ENCODE data around the gene MVD. TPM values are rescaled to one million over a fixed set of nuclear protein-coding genes. Genes with fewer than 3 reads are reported as not detected.

MVD gene
- polyA plus RNA-seq, 4 donors: 24.9 to 41.0 (median 37.7) TPM

- DNase-seq (ENCODE audit: low read depth in 4 of 4, low spot score in 2 of 4): no peak
Observed at GRCh38 chr16:88646345-88647034, 16.4 kb downstream of the MVD start.

- no peak for DNase-seq (ENCODE audit: low read depth in 4 of 4, low spot score in 2 of 4)
Observed at GRCh38 chr16:88645941-88646340, 16.9 kb downstream of the MVD start.

- DNase-seq (ENCODE audit: low read depth in 4 of 4, low spot score in 2 of 4): no peak
Observed at GRCh38 chr16:88645455-88645854, 17.4 kb downstream of the MVD start.

GRCh38 chr16:88643644-88643932 lies 19.3 kb downstream of the MVD start:
- DNase-seq (ENCODE audit: low read depth in 4 of 4, low spot score in 2 of 4): no peak

GRCh38 chr16:88642881-88643643 lies 19.8 kb downstream of the MVD start:
- DNase-seq (ENCODE audit: low read depth in 4 of 4, low spot score in 2 of 4): no peak

GRCh38 chr16:88640498-88641247 lies 22.2 kb downstream of the MVD start:
- no peak for DNase-seq (ENCODE audit: low read depth in 4 of 4, low spot score in 2 of 4)

- DNase-seq (ENCODE audit: low read depth in 4 of 4, low spot score in 2 of 4): no peak
Observed at GRCh38 chr16:88640039-88640495, 22.8 kb downstream of the MVD start.

- DNase-seq (ENCODE audit: low read depth in 4 of 4, low spot score in 2 of 4): no peak
Observed at GRCh38 chr16:88639231-88640038, 23.5 kb downstream of the MVD start.

- DNase-seq (ENCODE audit: low read depth in 4 of 4, low spot score in 2 of 4): no peak
Observed at GRCh38 chr16:88638323-88639230, 24.3 kb downstream of the MVD start, which contains the start of gene IL17C. Gene IL17C, plus strand, starts transcription at chr16:88638572. Its CDS starts 70 bp downstream, at chr16:88638642.

- no peak for DNase-seq (ENCODE audit: low read depth in 4 of 4, low spot score in 2 of 4)
Observed at GRCh38 chr16:88636488-88637265, 26.2 kb downstream of the MVD start.

- DNase-seq (ENCODE audit: low read depth in 4 of 4, low spot score in 2 of 4): no peak
Observed at GRCh38 chr16:88635671-88636319, 27.1 kb downstream of the MVD start.

GRCh38 chr16:88634994-88635670 lies 27.8 kb downstream of the MVD start:
- DNase-seq (ENCODE audit: low read depth in 4 of 4, low spot score in 2 of 4): no peak

GRCh38 chr16:88634141-88634993 lies 28.5 kb downstream of the MVD start:
- DNase-seq (ENCODE audit: low read depth in 4 of 4, low spot score in 2 of 4): no peak

GRCh38 chr16:88633684-88634140 lies 29.2 kb downstream of the MVD start:
- no peak for DNase-seq (ENCODE audit: low read depth in 4 of 4, low spot score in 2 of 4)

- no peak for DNase-seq (ENCODE audit: low read depth in 4 of 4, low spot score in 2 of 4)
Observed at GRCh38 chr16:88632587-88632930, 30.3 kb downstream of the MVD start.

- DNase-seq (ENCODE audit: low read depth in 4 of 4, low spot score in 2 of 4): no peak
Observed at GRCh38 chr16:88631920-88632586, 30.8 kb downstream of the MVD start.
